CD14-positive monocyte (primary cell): ENCODE results near the gene EVA1B. TPM values are rescaled to one million over a fixed set of nuclear protein-coding genes. Genes with fewer than 3 reads are reported as not detected.
A peak's percentile ranks its signal among the peaks of the same experiment; 100 is the strongest.

Source experiments
- DNase-seq, 3 donors: peaks; one replicate each; pipeline ENCODE4 v3.0.0-alpha.2; 2011 to 2022
- H2AFZ ChIP-seq: 2 replicates; pipeline ENCODE4 v1.6.0; 2012; ENCODE audit warnings: mild to moderate bottlenecking, low read depth, low read length, inconsistent platforms; ENCODE audit not compliant: insufficient read depth, poor library complexity, severe bottlenecking
- H3K27ac ChIP-seq, 2 donors: 1 replicate in 1 of 2; 2 replicates in 1 of 2; pipeline ENCODE4 v1.5.1; 2012 to 2013; ENCODE audit warnings: low read length in 2 of 2, control low read depth in 1 of 2, inconsistent platforms in 1 of 2, low read depth in 1 of 2, mild to moderate bottlenecking in 1 of 2
- H3K27me3 ChIP-seq, 2 donors: one replicate each; pipeline versions ENCODE4 v1.6.0 to v1.6.1; 2011 to 2013; ENCODE audit warnings: low read length in 2 of 2; ENCODE audit not compliant: control insufficient read depth in 2 of 2, insufficient read depth in 2 of 2
- H3K36me3 ChIP-seq, 2 donors: replicated peaks in 1 of 2; 1 replicate in 1 of 2; 2 replicates in 1 of 2; pipeline versions ENCODE4 v1.5.1 to v1.6.1; 2012 to 2013; ENCODE audit warnings: low read length in 2 of 2, control low read depth in 1 of 2, inconsistent platforms in 1 of 2, mild to moderate bottlenecking in 1 of 2; ENCODE audit not compliant: insufficient read depth in 2 of 2, control insufficient read depth in 1 of 2
- H3K4me1 ChIP-seq, 2 donors: 1 replicate in 1 of 2; 2 replicates in 1 of 2; pipeline versions ENCODE4 v1.5.1 to v1.6.1; 2012 to 2013; ENCODE audit warnings: low read length in 2 of 2, control low read depth in 1 of 2, inconsistent platforms in 1 of 2, mild to moderate bottlenecking in 1 of 2, moderate library complexity in 1 of 2; ENCODE audit not compliant: insufficient read depth in 2 of 2, control insufficient read depth in 1 of 2
- H3K4me2 ChIP-seq: replicated peaks from 2 replicates; pipeline ENCODE3; 2012; ENCODE audit warnings: low read length, moderate library complexity, mild to moderate bottlenecking; ENCODE audit not compliant: poor library complexity, severe bottlenecking; ENCODE audit errors: extremely low read depth
- H3K4me3 ChIP-seq, 3 experiments: fragments of 200-600 bp in 1 of 3; sonication (generic) in 1 of 3; replicated peaks in 1 of 3; 1 replicate in 2 of 3; 2 replicates in 1 of 3; pipeline ENCODE4 v1.5.1; 2011 to 2013; ENCODE audit warnings: low read length in 3 of 3, mild to moderate bottlenecking in 3 of 3, control low read depth in 2 of 3, low read depth in 2 of 3, inconsistent platforms in 1 of 3, moderate library complexity in 1 of 3
- H3K79me2 ChIP-seq: 2 replicates; pipeline ENCODE4 v1.6.0; 2012; ENCODE audit warnings: mild to moderate bottlenecking, control low read depth, inconsistent platforms, low read length, moderate library complexity; ENCODE audit not compliant: insufficient read depth
- H3K9ac ChIP-seq: 2 replicates; pipeline ENCODE4 v1.6.0; 2017; ENCODE audit warnings: low read length, mild to moderate bottlenecking; ENCODE audit not compliant: insufficient read depth, poor library complexity, severe bottlenecking
- H3K9me3 ChIP-seq, 2 donors: replicated peaks in 1 of 2; 1 replicate in 1 of 2; 2 replicates in 1 of 2; pipeline versions ENCODE4 v1.5.1 to v1.6.1; 2012 to 2013; ENCODE audit warnings: low read length in 2 of 2, control low read depth in 1 of 2; ENCODE audit not compliant: control insufficient read depth in 1 of 2, insufficient read depth in 1 of 2
- H4K20me1 ChIP-seq: 2 replicates; pipeline ENCODE4 v1.6.0; 2012; ENCODE audit warnings: mild to moderate bottlenecking, low read length, control low read depth, moderate library complexity; ENCODE audit not compliant: insufficient read depth
- H3K27ac Mint-ChIP-seq, 7 donors: one replicate each; pipeline ENCODE4 v1.8.0; 2020; ENCODE audit warnings: mild to moderate bottlenecking in 7 of 7, mixed read lengths in 7 of 7, moderate library complexity in 6 of 7, inconsistent platforms in 2 of 7
- H3K27me3 Mint-ChIP-seq, 3 donors: one replicate each; pipeline ENCODE4 v1.8.0; 2021 to 2022; ENCODE audit warnings: low read depth in 3 of 3, mild to moderate bottlenecking in 3 of 3, mixed read lengths in 3 of 3, moderate library complexity in 3 of 3, inconsistent platforms in 1 of 3
- H3K36me3 Mint-ChIP-seq, 2 donors: one replicate each; pipeline ENCODE4 v1.8.0; 2020; ENCODE audit warnings: mixed read lengths in 2 of 2, inconsistent platforms in 1 of 2, mild to moderate bottlenecking in 1 of 2
- H3K4me1 Mint-ChIP-seq: one replicate; pipeline ENCODE4 v1.8.0; 2020; ENCODE audit warnings: mild to moderate bottlenecking, mixed read lengths
- H3K4me3 Mint-ChIP-seq, 2 donors: one replicate each; pipeline ENCODE4 v1.8.0; 2020; ENCODE audit warnings: mild to moderate bottlenecking in 2 of 2, mixed read lengths in 2 of 2, moderate library complexity in 1 of 2
- H3K9me3 Mint-ChIP-seq, 7 donors: one replicate each; pipeline ENCODE4 v1.8.0; 2020 to 2022; ENCODE audit warnings: mixed read lengths in 7 of 7, mild to moderate bottlenecking in 6 of 7, moderate library complexity in 6 of 7, inconsistent platforms in 2 of 7
- CTCF ChIP-seq: fragments of 200-600 bp; IDR thresholded peaks from one replicate; pipeline ENCODE4 v1.8.0; 2022; ENCODE audit warnings: antibody characterized with exemption, mild to moderate bottlenecking
- WGBS: methylation state at CpG from one replicate; pipeline ENCODE4 v1.1.5; 2013; ENCODE audit warnings: missing lambda C conversion rate; ENCODE audit not compliant: insufficient coverage; 5-methylcytosine and 5-hydroxymethylcytosine counted together
- intact Hi-C, 2 donors: fragments of 100-400 bp; cut with micrococcal nuclease; formaldehyde crosslinking; loops; one replicate each; pipeline versions ENCODE4 v1.15.0 to v1.15.1; 2023
- polyA plus RNA-seq, 3 donors: library from polyadenylated mRNA; depleted of rRNA in 1 of 3; unstranded in 2 of 3; stranded (reverse) in 1 of 3; fragments of 300-500 nt in 2 of 3; fragments of >200 nt in 1 of 3; fragmentation: Illumina TruSeq in 2 of 3; gene quantifications; 1 replicate in 2 of 3; 2 replicates in 1 of 3; pipeline ENCODE4 v1.2.3, GENCODE V29; 2012 to 2021

Gene EVA1B
- polyA plus RNA-seq, 3 donors, result 13.7 to 19.1 (median 16.6) TPM

- DNase-seq, result no peak
- Histone ChIP-seq H3K27ac (peak overlapping the region in 1 of 2 donors; percentile 94), H2AFZ (no peak overlapping the region), H3K4me2 (no peak overlapping the region), H3K27me3 (no peaks in the 10 kb centered on the region), H4K20me1 (peaks cover 75% of the 10 kb centered on the region), H3K9ac (no peak overlapping the region), H3K9me3 (no peaks in the 10 kb centered on the region), H3K79me2 (no peaks in the 10 kb centered on the region), H3K4me1 (peaks cover 24 to 35% of the 10 kb centered on the region in 2 donors), H3K36me3 (peaks cover 64 to 71% of the 10 kb centered on the region in 2 donors), H3K4me3 (no peak overlapping the region)
- Mint-ChIP-seq H3K9me3 (no peaks in the 10 kb centered on the region), H3K4me1 (peaks cover 41% of the 10 kb centered on the region), H3K4me3 (no peak overlapping the region), H3K27ac (peak overlapping the region; percentile 82 to 95 (median 92)), H3K27me3 (no peaks in the 10 kb centered on the region), H3K36me3 (peaks cover 68 to 78% of the 10 kb centered on the region in 2 donors)
- no CpG with 5 or more reads among the region's 1 CpG for WGBS
- intact Hi-C loops, result loop anchor here in 1 of 2 donors (10.0 kb wide), 1 partner anchor 1174 kb away; the partner anchor contains the start of gene ZC3H12A
- no peak for TF ChIP-seq CTCF
These were observed 22.2 kb downstream of the EVA1B start for GRCh38 chr1:36301220-36301619.

GRCh38 chr1:36300526-36300925 is 22.9 kb downstream of the EVA1B start:
- H3K36me3 Mint-ChIP-seq, result peaks cover 73 to 83% of the 10 kb centered on the region in 2 donors
- Histone ChIP-seq H3K79me2 (no peaks in the 10 kb centered on the region), H3K4me3 (no peak overlapping the region), H3K36me3 (peaks cover 69 to 77% of the 10 kb centered on the region in 2 donors), H4K20me1 (peaks cover 72% of the 10 kb centered on the region), H3K27me3 (no peaks in the 10 kb centered on the region), H3K9ac (no peak overlapping the region), H3K4me2 (no peak overlapping the region), H3K27ac (peak overlapping the region in 1 of 2 donors; percentile 94), H3K9me3 (no peaks in the 10 kb centered on the region), H2AFZ (no peak overlapping the region), H3K4me1 (peaks cover 19 to 30% of the 10 kb centered on the region in 2 donors)
- WGBS, result no CpG with 5 or more reads among the region's 1 CpG
- no peak overlapping the region for H3K4me3 Mint-ChIP-seq
- intact Hi-C loops, result loop anchor here in 1 of 2 donors (10.0 kb wide), 1 partner anchor 1174 kb away; the partner anchor contains the start of gene ZC3H12A
- peak; percentile 74 to 92 (median 85) for DNase-seq
- peaks cover 39% of the 10 kb centered on the region for H3K4me1 Mint-ChIP-seq
- H3K27me3 Mint-ChIP-seq, result no peaks in the 10 kb centered on the region
- peak overlapping the region; percentile 82 to 95 (median 92) for H3K27ac Mint-ChIP-seq
- TF ChIP-seq CTCF, result no peak
- H3K9me3 Mint-ChIP-seq, result no peaks in the 10 kb centered on the region
